ENCODE data around the gene C12orf42. TPM values are rescaled to one million over a fixed set of nuclear protein-coding genes. Genes with fewer than 3 reads are reported as not detected.

C12orf42 gene
- total and polyA plus RNA-seq, 2 experiments from 2014 or later, result not detected

GRCh38 chr12:103470664-103471063, 25.1 kb downstream of the C12orf42 start:
- Histone ChIP-seq H3K36me3 (no peaks in the 10 kb centered on the region), H3K27me3 (no peaks in the 10 kb centered on the region), H3K9me3 (ENCODE audit: low read depth) (no peaks in the 10 kb centered on the region), H3K4me1 (ENCODE audit: low read depth) (no peaks in the 10 kb centered on the region), H3K27ac (no peak overlapping the region), H3K4me3 (no peak overlapping the region)
- TF ChIP-seq CTCF (IDR thresholded peaks at IDR 0.05; ENCODE audit: low read depth, low read length), result no peak
- no peak for DNase-seq (ENCODE audit: low read depth in 1 of 2, low spot score in 1 of 2)

GRCh38 chr12:103469719-103470118, 26.0 kb downstream of the C12orf42 start:
- Histone ChIP-seq H3K36me3 (no peaks in the 10 kb centered on the region), H3K4me3 (no peak overlapping the region), H3K27ac (no peak overlapping the region), H3K9me3 (ENCODE audit: low read depth) (no peaks in the 10 kb centered on the region), H3K27me3 (no peaks in the 10 kb centered on the region), H3K4me1 (ENCODE audit: low read depth) (no peaks in the 10 kb centered on the region)
- TF ChIP-seq CTCF (IDR thresholded peaks at IDR 0.05; ENCODE audit: low read depth, low read length), result no peak
- DNase-seq (ENCODE audit: low read depth in 1 of 2, low spot score in 1 of 2), result no peak

- no peaks in the 10 kb centered on the region for H3K4me1 ChIP-seq (ENCODE audit: low read depth)
- DNase-seq (ENCODE audit: low read depth in 1 of 2, low spot score in 1 of 2), result no peak
- no peak overlapping the region for H3K4me3 ChIP-seq
- TF ChIP-seq CTCF (IDR thresholded peaks at IDR 0.05; ENCODE audit: low read depth, low read length), result no peak
- H3K27me3 ChIP-seq, result no peaks in the 10 kb centered on the region
- H3K36me3 ChIP-seq, result no peaks in the 10 kb centered on the region
- no peaks in the 10 kb centered on the region for H3K9me3 ChIP-seq (ENCODE audit: low read depth)
- no peak overlapping the region for H3K27ac ChIP-seq
Measured at GRCh38 chr12:103468837-103469236, 26.9 kb downstream of the C12orf42 start.

GRCh38 chr12:103462675-103463074, 33.1 kb downstream of the C12orf42 start:
- DNase-seq (ENCODE audit: low read depth in 1 of 2, low spot score in 1 of 2), result no peak
- no peak for TF ChIP-seq CTCF (IDR thresholded peaks at IDR 0.05; ENCODE audit: low read depth, low read length)
- no peak overlapping the region for H3K4me3 ChIP-seq
- H3K9me3 ChIP-seq (ENCODE audit: low read depth), result no peaks in the 10 kb centered on the region
- no peaks in the 10 kb centered on the region for H3K4me1 ChIP-seq (ENCODE audit: low read depth)
- H3K27ac ChIP-seq, result no peak overlapping the region
- no peaks in the 10 kb centered on the region for H3K36me3 ChIP-seq
- no peaks in the 10 kb centered on the region for H3K27me3 ChIP-seq

GRCh38 chr12:103457471-103457870, 38.3 kb downstream of the C12orf42 start:
- TF ChIP-seq CTCF (IDR thresholded peaks at IDR 0.05; ENCODE audit: low read depth, low read length), result no peak
- Histone ChIP-seq H3K36me3 (no peaks in the 10 kb centered on the region), H3K4me3 (no peak overlapping the region), H3K27me3 (no peaks in the 10 kb centered on the region), H3K27ac (no peak overlapping the region), H3K4me1 (ENCODE audit: low read depth) (no peaks in the 10 kb centered on the region), H3K9me3 (ENCODE audit: low read depth) (no peaks in the 10 kb centered on the region)
- DNase-seq (ENCODE audit: low read depth in 1 of 2, low spot score in 1 of 2), result no peak

- DNase-seq (ENCODE audit: low read depth in 1 of 2, low spot score in 1 of 2), result no peak
- Histone ChIP-seq H3K27ac (no peak overlapping the region), H3K9me3 (ENCODE audit: low read depth) (no peaks in the 10 kb centered on the region), H3K4me1 (ENCODE audit: low read depth) (no peaks in the 10 kb centered on the region), H3K27me3 (no peaks in the 10 kb centered on the region), H3K36me3 (no peaks in the 10 kb centered on the region), H3K4me3 (no peak overlapping the region)
- no peak for TF ChIP-seq CTCF (IDR thresholded peaks at IDR 0.05; ENCODE audit: low read depth, low read length)
Measured at GRCh38 chr12:103456006-103456405, 39.8 kb downstream of the C12orf42 start.

All from cardiac muscle cell (in vitro differentiated cells and primary cell).